ENCODE measurements around the gene MTMR4.

MTMR4 gene

GRCh38 chr17:58501451-58501850 is 13.0 kb downstream of the MTMR4 start:
- Histone ChIP-seq H3K9ac (no peak overlapping the region), H4K20me1 (ENCODE audit: insufficient read depth) (no peaks in the 10 kb centered on the region), H3K79me2 (ENCODE audit: insufficient read depth, low read depth) (no peaks in the 10 kb centered on the region), H3K36me3 (ENCODE audit: insufficient read depth) (no peaks in the 10 kb centered on the region; the same call in 1 of the 2 replicates), H3K4me3 (IDR thresholded peaks at IDR 0.05; ENCODE audit: insufficient read depth, low read depth, low read length) (no peak overlapping the region), H3K27me3 (ENCODE audit: insufficient read depth, low read depth) (no peaks in the 10 kb centered on the region), H3K4me1 (ENCODE audit: low read depth, poor library complexity, severe bottlenecking) (peaks cover 10% of the 10 kb centered on the region), H3K27ac (no peak overlapping the region), H3K4me2 (no peak overlapping the region), H2AFZ (ENCODE audit: low read depth) (no peak overlapping the region)
- no peak for TF ChIP-seq CTCF (conservative IDR thresholded peaks at IDR 0.05; ENCODE audit: low read depth, low read length)

GRCh38 chr17:58498177-58498828 is 16.1 kb downstream of the MTMR4 start:
- Histone ChIP-seq H3K79me2 (ENCODE audit: insufficient read depth, low read depth) (no peaks in the 10 kb centered on the region), H2AFZ (ENCODE audit: low read depth) (no peak overlapping the region), H3K27me3 (ENCODE audit: insufficient read depth, low read depth) (no peaks in the 10 kb centered on the region), H3K4me3 (IDR thresholded peaks at IDR 0.05; ENCODE audit: insufficient read depth, low read depth, low read length) (no peak overlapping the region), H3K36me3 (ENCODE audit: insufficient read depth) (no peaks in the 10 kb centered on the region; the same call in 1 of the 2 replicates), H3K9ac (no peak overlapping the region), H3K27ac (no peak overlapping the region), H3K4me1 (ENCODE audit: low read depth, poor library complexity, severe bottlenecking) (no peaks in the 10 kb centered on the region), H4K20me1 (ENCODE audit: insufficient read depth) (no peaks in the 10 kb centered on the region), H3K4me2 (no peak overlapping the region)
- no peak for TF ChIP-seq CTCF (conservative IDR thresholded peaks at IDR 0.05; ENCODE audit: low read depth, low read length)

- Histone ChIP-seq H3K9ac (no peak overlapping the region), H3K4me2 (no peak overlapping the region), H3K4me3 (IDR thresholded peaks at IDR 0.05; ENCODE audit: insufficient read depth, low read depth, low read length) (no peak overlapping the region), H3K27me3 (ENCODE audit: insufficient read depth, low read depth) (no peaks in the 10 kb centered on the region), H2AFZ (ENCODE audit: low read depth) (no peak overlapping the region), H3K4me1 (ENCODE audit: low read depth, poor library complexity, severe bottlenecking) (no peaks in the 10 kb centered on the region), H3K36me3 (ENCODE audit: insufficient read depth) (no peaks in the 10 kb centered on the region; the same call in 1 of the 2 replicates), H3K27ac (no peak overlapping the region), H4K20me1 (ENCODE audit: insufficient read depth) (no peaks in the 10 kb centered on the region), H3K79me2 (ENCODE audit: insufficient read depth, low read depth) (no peaks in the 10 kb centered on the region)
- no peak for TF ChIP-seq CTCF (conservative IDR thresholded peaks at IDR 0.05; ENCODE audit: low read depth, low read length)
Observed at GRCh38 chr17:58493506-58493905, 20.9 kb downstream of the MTMR4 start.

GRCh38 chr17:58492238-58493121 is 22.0 kb downstream of the MTMR4 start:
- no peak for TF ChIP-seq CTCF (conservative IDR thresholded peaks at IDR 0.05; ENCODE audit: low read depth, low read length)

More at GRCh38 chr17:58492238-58493121, 22.0 kb downstream of the MTMR4 start:
- no peak overlapping the region for H3K27ac ChIP-seq
- no peak overlapping the region for H3K9ac ChIP-seq
- no peak overlapping the region for H3K4me2 ChIP-seq
- no peaks in the 10 kb centered on the region for H3K79me2 ChIP-seq (ENCODE audit: insufficient read depth, low read depth)
- H3K36me3 ChIP-seq (ENCODE audit: insufficient read depth): no peaks in the 10 kb centered on the region; the same call in 1 of the 2 replicates
- H3K27me3 ChIP-seq (ENCODE audit: insufficient read depth, low read depth): no peaks in the 10 kb centered on the region
- H4K20me1 ChIP-seq (ENCODE audit: insufficient read depth): no peaks in the 10 kb centered on the region
- H2AFZ ChIP-seq (ENCODE audit: low read depth): no peak overlapping the region
- H3K4me3 ChIP-seq (IDR thresholded peaks at IDR 0.05; ENCODE audit: insufficient read depth, low read depth, low read length): no peak overlapping the region
- H3K4me1 ChIP-seq (ENCODE audit: low read depth, poor library complexity, severe bottlenecking): no peaks in the 10 kb centered on the region

Measured in KMS-11 (cell line).